Measurements from ENCODE around the gene DNM3.

The DNM3 gene

GRCh38 chr1:171807556-171807955 is 33.7 kb upstream of the DNM3 start:
- Histone ChIP-seq H3K9ac (ENCODE audit: low read length) (no peak overlapping the region), H2AFZ (ENCODE audit: low read depth, low read length) (no peak overlapping the region), H3K14ac (ENCODE audit: low read length in 2 of 2) (no peak overlapping the region), H2AK5ac (ENCODE audit: low read length, severe bottlenecking) (no peak overlapping the region), H3K4me3 (ENCODE audit: insufficient read depth in 1 of 2, low read depth in 1 of 2, low read length in 2 of 2) (no peak overlapping the region), H3K27me3 (ENCODE audit: control insufficient read depth in 1 of 2, insufficient read depth in 1 of 2, low read length in 2 of 2) (no peaks in the 10 kb centered on the region), H2BK12ac (ENCODE audit: low read length in 2 of 2) (no peak overlapping the region), H3K27ac (ENCODE audit: low read length, poor library complexity, severe bottlenecking) (no peak overlapping the region), H3K23ac (ENCODE audit: low read length in 2 of 2) (no peak overlapping the region), H3K36me3 (ENCODE audit: control insufficient read depth in 1 of 2, insufficient read depth in 2 of 2, low read depth in 1 of 2, low read length in 2 of 2) (no peaks in the 10 kb centered on the region), H3K4ac (ENCODE audit: low read depth in 1 of 2, low read length in 2 of 2) (no peak overlapping the region), H4K91ac (ENCODE audit: low read length) (no peak overlapping the region), H3K79me1 (replicated peaks; ENCODE audit: low read length, poor library complexity, severe bottlenecking) (no peaks in the 10 kb centered on the region), H3K4me1 (ENCODE audit: control insufficient read depth, insufficient read depth, low read depth, low read length) (no peaks in the 10 kb centered on the region), H3K18ac (ENCODE audit: low read depth in 1 of 2, low read length in 2 of 2) (no peak overlapping the region), H2BK120ac (ENCODE audit: low read depth, low read length) (no peak overlapping the region), H2BK5ac (ENCODE audit: low read depth, low read length, poor library complexity, severe bottlenecking) (no peak overlapping the region), H4K8ac (ENCODE audit: low read length) (no peak overlapping the region), H3K9me3 (ENCODE audit: control insufficient read depth, low read length) (no peaks in the 10 kb centered on the region), H2BK15ac (ENCODE audit: low read depth, poor library complexity, severe bottlenecking) (no peak overlapping the region), H3K4me2 (ENCODE audit: low read length, poor library complexity, severe bottlenecking) (no peak overlapping the region)
- WGBS, result 93% methylated on average over 2 of the region's 4 CpGs
- DNase-seq, result no peak

DNA sequence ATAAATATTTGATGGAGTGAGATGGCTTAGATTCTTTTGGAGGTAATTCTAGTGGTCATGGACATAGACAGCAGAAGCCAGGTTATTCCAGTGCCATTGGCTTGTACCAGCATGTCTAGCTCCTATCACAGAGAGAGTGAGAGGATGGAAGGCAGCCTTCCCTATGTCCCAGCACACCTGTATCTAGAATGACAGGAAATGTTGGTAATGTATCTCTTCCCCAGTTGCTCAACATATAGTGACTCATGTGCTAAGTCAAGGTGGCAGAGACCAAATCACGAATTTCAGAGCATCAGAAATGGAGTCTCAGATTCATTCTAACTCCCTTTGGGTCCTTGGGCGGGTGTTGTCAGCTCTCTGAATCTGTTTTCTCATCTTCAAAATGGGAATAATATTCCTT is 31.5 kb upstream of the DNM3 start:
- Histone ChIP-seq H3K18ac (ENCODE audit: low read depth in 1 of 2, low read length in 2 of 2) (no peak overlapping the region), H3K27ac (ENCODE audit: low read length, poor library complexity, severe bottlenecking) (no peak overlapping the region), H3K4ac (ENCODE audit: low read depth in 1 of 2, low read length in 2 of 2) (no peak overlapping the region), H2BK15ac (ENCODE audit: low read depth, poor library complexity, severe bottlenecking) (no peak overlapping the region), H2BK5ac (ENCODE audit: low read depth, low read length, poor library complexity, severe bottlenecking) (no peak overlapping the region), H2BK12ac (ENCODE audit: low read length in 2 of 2) (no peak overlapping the region), H3K9me3 (ENCODE audit: control insufficient read depth, low read length) (no peaks in the 10 kb centered on the region), H3K23ac (ENCODE audit: low read length in 2 of 2) (no peak overlapping the region), H4K91ac (ENCODE audit: low read length) (no peak overlapping the region), H3K4me1 (ENCODE audit: control insufficient read depth, insufficient read depth, low read depth, low read length) (no peaks in the 10 kb centered on the region), H3K27me3 (ENCODE audit: control insufficient read depth in 1 of 2, insufficient read depth in 1 of 2, low read length in 2 of 2) (no peaks in the 10 kb centered on the region), H3K79me1 (replicated peaks; ENCODE audit: low read length, poor library complexity, severe bottlenecking) (no peaks in the 10 kb centered on the region), H2BK120ac (ENCODE audit: low read depth, low read length) (no peak overlapping the region), H3K4me2 (ENCODE audit: low read length, poor library complexity, severe bottlenecking) (no peak overlapping the region), H3K36me3 (ENCODE audit: control insufficient read depth in 1 of 2, insufficient read depth in 2 of 2, low read depth in 1 of 2, low read length in 2 of 2) (no peaks in the 10 kb centered on the region), H3K9ac (ENCODE audit: low read length) (no peak overlapping the region), H2AK5ac (ENCODE audit: low read length, severe bottlenecking) (no peak overlapping the region), H3K14ac (ENCODE audit: low read length in 2 of 2) (no peak overlapping the region), H3K4me3 (ENCODE audit: insufficient read depth in 1 of 2, low read depth in 1 of 2, low read length in 2 of 2) (no peak overlapping the region), H4K8ac (ENCODE audit: low read length) (no peak overlapping the region), H2AFZ (ENCODE audit: low read depth, low read length) (no peak overlapping the region)
- WGBS, result 68% methylated on average over 2 of the region's 2 CpGs
- no peak for DNase-seq

- H3K4me2 ChIP-seq (ENCODE audit: low read length, poor library complexity, severe bottlenecking), result no peak overlapping the region
- H2BK120ac ChIP-seq (ENCODE audit: low read depth, low read length), result no peak overlapping the region
- H3K4me3 ChIP-seq (ENCODE audit: insufficient read depth in 1 of 2, low read depth in 1 of 2, low read length in 2 of 2), result no peak overlapping the region
- no peaks in the 10 kb centered on the region for H3K79me1 ChIP-seq (replicated peaks; ENCODE audit: low read length, poor library complexity, severe bottlenecking)
- no peaks in the 10 kb centered on the region for H3K36me3 ChIP-seq (ENCODE audit: control insufficient read depth in 1 of 2, insufficient read depth in 2 of 2, low read depth in 1 of 2, low read length in 2 of 2)
- H2BK5ac ChIP-seq (ENCODE audit: low read depth, low read length, poor library complexity, severe bottlenecking), result no peak overlapping the region
- H2AFZ ChIP-seq (ENCODE audit: low read depth, low read length), result no peak overlapping the region
- H3K18ac ChIP-seq (ENCODE audit: low read depth in 1 of 2, low read length in 2 of 2), result no peak overlapping the region
- H3K9ac ChIP-seq (ENCODE audit: low read length), result no peak overlapping the region
- H3K23ac ChIP-seq (ENCODE audit: low read length in 2 of 2), result no peak overlapping the region
- H3K14ac ChIP-seq (ENCODE audit: low read length in 2 of 2), result no peak overlapping the region
- H2BK12ac ChIP-seq (ENCODE audit: low read length in 2 of 2), result no peak overlapping the region
- DNase-seq, result no peak
- no peak overlapping the region for H4K91ac ChIP-seq (ENCODE audit: low read length)
- H3K27me3 ChIP-seq (ENCODE audit: control insufficient read depth in 1 of 2, insufficient read depth in 1 of 2, low read length in 2 of 2), result no peaks in the 10 kb centered on the region
- no peaks in the 10 kb centered on the region for H3K9me3 ChIP-seq (ENCODE audit: control insufficient read depth, low read length)
- no peak overlapping the region for H2BK15ac ChIP-seq (ENCODE audit: low read depth, poor library complexity, severe bottlenecking)
- no peak overlapping the region for H4K8ac ChIP-seq (ENCODE audit: low read length)
- no peak overlapping the region for H3K4ac ChIP-seq (ENCODE audit: low read depth in 1 of 2, low read length in 2 of 2)
- H3K27ac ChIP-seq (ENCODE audit: low read length, poor library complexity, severe bottlenecking), result no peak overlapping the region
- H3K4me1 ChIP-seq (ENCODE audit: control insufficient read depth, insufficient read depth, low read depth, low read length), result no peaks in the 10 kb centered on the region
- no peak overlapping the region for H2AK5ac ChIP-seq (ENCODE audit: low read length, severe bottlenecking)
These were observed 29.6 kb upstream of the DNM3 start for GRCh38 chr1:171811672-171812071.

GRCh38 chr1:171814692-171815091 is 26.6 kb upstream of the DNM3 start:
- 92% methylated on average over 2 of the region's 2 CpGs for WGBS
- Histone ChIP-seq H2AFZ (ENCODE audit: low read depth, low read length) (no peak overlapping the region), H2BK15ac (ENCODE audit: low read depth, poor library complexity, severe bottlenecking) (no peak overlapping the region), H2BK5ac (ENCODE audit: low read depth, low read length, poor library complexity, severe bottlenecking) (no peak overlapping the region), H3K27ac (ENCODE audit: low read length, poor library complexity, severe bottlenecking) (no peak overlapping the region), H3K9ac (ENCODE audit: low read length) (no peak overlapping the region), H2BK120ac (ENCODE audit: low read depth, low read length) (no peak overlapping the region), H4K91ac (ENCODE audit: low read length) (no peak overlapping the region), H3K4me3 (ENCODE audit: insufficient read depth in 1 of 2, low read depth in 1 of 2, low read length in 2 of 2) (no peak overlapping the region), H2BK12ac (ENCODE audit: low read length in 2 of 2) (no peak overlapping the region), H3K36me3 (ENCODE audit: control insufficient read depth in 1 of 2, insufficient read depth in 2 of 2, low read depth in 1 of 2, low read length in 2 of 2) (no peaks in the 10 kb centered on the region), H3K4me2 (ENCODE audit: low read length, poor library complexity, severe bottlenecking) (no peak overlapping the region), H3K79me1 (replicated peaks; ENCODE audit: low read length, poor library complexity, severe bottlenecking) (no peaks in the 10 kb centered on the region), H4K8ac (ENCODE audit: low read length) (no peak overlapping the region), H3K4ac (ENCODE audit: low read depth in 1 of 2, low read length in 2 of 2) (no peak overlapping the region), H3K27me3 (ENCODE audit: control insufficient read depth in 1 of 2, insufficient read depth in 1 of 2, low read length in 2 of 2) (no peaks in the 10 kb centered on the region), H3K4me1 (ENCODE audit: control insufficient read depth, insufficient read depth, low read depth, low read length) (peaks cover 6% of the 10 kb centered on the region), H3K14ac (ENCODE audit: low read length in 2 of 2) (no peak overlapping the region), H2AK5ac (ENCODE audit: low read length, severe bottlenecking) (no peak overlapping the region), H3K23ac (ENCODE audit: low read length in 2 of 2) (no peak overlapping the region), H3K9me3 (ENCODE audit: control insufficient read depth, low read length) (no peaks in the 10 kb centered on the region), H3K18ac (ENCODE audit: low read depth in 1 of 2, low read length in 2 of 2) (no peak overlapping the region)
- no peak for DNase-seq
